ELR (cell line): ENCODE measurements around the gene TMEM198.

ENCODE experiments used
- DNase-seq: peaks from one replicate; pipeline ENCODE4 v3.0.0-alpha.2; 2015; ENCODE audit warnings: low read depth

TMEM198 gene

DNA sequence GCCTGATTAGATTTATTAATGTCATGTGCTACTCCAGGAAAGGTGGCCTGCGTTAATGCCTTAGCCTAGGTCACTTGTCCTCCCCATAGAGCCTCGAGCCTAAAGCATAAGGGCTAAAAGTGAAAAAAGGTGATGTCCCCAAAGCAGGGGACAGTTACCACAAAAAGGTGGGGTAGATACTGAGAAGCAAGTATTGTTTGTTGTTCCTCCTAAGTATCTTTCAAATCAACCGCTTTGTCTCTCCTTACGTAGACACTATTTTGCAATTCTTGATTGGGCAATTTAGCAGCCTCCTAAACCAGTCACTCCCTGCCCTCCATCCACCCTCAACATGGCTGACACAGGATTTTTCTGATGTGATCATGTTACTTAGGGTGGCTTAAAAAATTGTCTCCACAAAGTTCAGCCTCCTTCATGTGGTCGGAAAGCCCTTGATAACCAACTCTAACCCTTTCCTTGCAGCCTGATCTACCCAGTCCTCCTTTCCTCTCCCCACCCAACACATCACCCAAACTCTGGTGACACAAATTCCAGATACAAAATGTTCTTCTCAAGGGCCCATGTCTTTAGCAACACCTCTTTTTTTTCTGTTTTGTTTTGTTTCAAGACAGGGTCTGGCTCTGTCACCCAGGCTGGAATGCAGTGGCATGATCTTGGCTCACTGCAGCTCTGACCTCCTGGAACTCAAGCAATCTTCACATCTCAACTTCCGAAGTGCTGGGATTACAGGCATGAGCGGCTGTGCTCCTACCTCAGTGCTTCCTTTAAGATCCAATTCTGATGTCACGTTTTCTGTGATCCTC lies 35.2 kb downstream of the TMEM198 start:
- DNase-seq, result no peak

DNA sequence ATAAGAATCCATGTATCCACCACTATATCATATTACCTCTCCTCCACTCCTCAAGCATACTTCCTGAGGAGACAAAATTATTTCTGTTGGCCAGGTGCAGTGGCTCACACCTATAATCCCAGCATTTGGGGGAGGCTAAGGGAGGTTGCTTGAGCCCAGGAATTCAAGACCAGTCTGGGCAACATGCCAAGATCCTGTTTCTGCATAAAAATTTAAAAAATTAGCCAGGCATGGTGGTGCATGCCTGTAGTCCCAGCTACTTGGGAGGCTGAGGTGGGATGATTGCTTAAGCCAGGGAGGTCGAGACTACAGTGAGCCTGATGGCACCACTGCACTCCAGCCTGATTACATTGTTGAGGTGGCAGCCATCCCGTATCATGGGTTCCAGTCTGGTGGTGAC lies 37.5 kb downstream of the TMEM198 start:
- DNase-seq, result no peak

DNA sequence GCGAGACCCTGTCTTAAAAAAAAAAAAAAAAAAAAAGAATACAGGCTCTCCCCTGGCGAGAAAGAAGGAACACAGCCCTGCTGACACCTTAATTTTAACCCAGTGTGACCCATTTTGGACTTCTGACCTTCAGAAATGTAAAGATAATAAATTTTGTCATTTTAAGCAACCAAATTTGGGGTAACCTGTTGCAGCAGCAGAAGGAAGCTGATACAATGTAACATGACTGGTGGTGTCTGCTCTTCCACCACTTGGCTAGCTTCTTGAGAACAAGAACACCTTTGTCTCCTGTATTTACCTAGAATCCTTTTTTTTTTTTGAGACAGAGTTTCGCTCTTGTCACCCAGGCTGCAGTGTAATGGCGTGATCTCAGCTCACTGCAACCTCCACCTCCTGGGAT lies 47.3 kb downstream of the TMEM198 start:
- DNase-seq, result no peak

DNA sequence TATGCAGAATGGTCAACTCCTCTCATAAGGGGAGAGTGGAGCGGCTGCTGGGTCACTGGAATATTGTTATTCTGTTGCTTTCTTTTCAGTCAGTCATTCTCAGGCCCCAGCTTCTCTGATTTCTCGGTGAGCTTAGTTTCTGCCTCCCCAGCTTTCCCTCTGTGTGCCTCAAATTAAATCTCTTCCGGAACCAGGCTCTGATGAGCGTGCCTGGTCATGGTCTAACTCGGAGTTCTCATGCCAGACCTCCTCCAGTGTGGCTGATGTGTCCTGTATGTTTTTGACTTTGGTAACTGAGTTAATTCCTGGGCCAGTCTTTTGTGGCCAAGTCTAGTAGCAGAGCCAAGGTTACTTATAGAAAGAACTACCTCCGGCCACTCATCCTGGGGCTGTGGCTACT lies 48.9 kb downstream of the TMEM198 start:
- DNase-seq, result no peak

DNA sequence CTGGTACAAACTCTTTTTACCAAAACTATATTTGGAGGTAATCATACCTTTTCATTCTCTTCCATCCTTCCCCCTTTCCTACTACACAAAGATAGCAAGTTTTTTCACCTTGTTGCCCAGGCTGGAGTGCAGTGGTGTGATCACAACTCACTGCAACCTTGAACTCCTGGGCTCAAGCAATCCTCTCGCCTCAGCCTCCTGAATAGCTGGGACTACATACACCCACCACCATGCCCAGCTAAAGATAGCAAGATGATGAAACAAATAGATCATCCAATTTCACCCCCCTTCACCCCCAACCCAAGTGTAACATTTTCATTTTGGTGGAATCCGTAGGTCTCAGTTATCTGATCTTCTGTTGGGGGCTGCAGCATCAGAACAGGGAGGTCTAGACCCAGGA lies 49.3 kb downstream of the TMEM198 start:
- DNase-seq, result no peak

DNA sequence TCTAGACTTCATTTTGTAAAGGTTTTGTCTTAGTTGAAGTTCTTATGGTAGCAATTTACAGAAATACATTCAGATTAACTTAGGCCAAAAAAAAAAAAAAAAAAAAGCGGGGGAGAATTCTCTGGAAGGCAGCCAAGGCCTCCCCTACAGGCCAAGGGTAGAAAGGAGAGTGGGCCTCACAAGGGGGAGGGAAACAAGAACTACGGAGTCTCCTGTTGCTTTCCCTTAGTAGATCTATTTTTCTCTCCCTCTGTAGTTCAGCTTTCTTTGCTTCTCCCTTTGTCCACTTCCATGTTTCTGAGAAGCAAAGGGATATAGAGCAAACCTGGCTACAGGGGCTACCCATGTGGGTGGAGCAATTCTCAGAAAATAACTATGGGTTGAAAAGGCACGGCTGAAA lies 51.4 kb downstream of the TMEM198 start:
- peak; percentile 36 for DNase-seq

DNA sequence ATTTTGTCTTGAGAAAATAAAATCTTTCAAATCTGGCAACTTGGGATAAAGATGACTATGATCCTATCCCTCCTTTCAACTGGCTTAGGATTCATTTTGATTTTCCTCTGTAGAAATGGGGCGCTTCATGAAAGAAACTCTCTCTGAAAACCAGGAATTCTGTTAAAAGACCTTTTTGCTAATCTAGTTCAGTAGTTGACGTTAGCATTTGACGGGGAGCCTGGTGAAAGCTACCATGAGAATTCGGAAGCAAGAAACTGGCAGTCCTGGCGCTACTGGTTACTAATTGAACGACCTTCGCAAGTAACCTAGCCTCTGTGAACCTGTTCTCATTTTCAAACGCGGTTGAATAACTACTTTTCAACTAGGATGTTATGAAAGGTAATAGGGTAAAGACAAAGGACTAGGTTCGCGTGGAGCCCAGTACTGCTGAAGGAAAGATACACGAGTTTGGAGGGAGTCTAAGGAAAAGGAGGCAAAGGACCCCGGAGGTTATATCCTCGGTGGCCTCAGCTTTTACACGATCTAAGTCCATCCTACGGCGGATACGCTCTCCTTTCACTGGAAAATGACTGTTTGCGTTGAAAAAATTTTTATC lies 53.2 kb downstream of the TMEM198 start:
- no peak for DNase-seq

DNA sequence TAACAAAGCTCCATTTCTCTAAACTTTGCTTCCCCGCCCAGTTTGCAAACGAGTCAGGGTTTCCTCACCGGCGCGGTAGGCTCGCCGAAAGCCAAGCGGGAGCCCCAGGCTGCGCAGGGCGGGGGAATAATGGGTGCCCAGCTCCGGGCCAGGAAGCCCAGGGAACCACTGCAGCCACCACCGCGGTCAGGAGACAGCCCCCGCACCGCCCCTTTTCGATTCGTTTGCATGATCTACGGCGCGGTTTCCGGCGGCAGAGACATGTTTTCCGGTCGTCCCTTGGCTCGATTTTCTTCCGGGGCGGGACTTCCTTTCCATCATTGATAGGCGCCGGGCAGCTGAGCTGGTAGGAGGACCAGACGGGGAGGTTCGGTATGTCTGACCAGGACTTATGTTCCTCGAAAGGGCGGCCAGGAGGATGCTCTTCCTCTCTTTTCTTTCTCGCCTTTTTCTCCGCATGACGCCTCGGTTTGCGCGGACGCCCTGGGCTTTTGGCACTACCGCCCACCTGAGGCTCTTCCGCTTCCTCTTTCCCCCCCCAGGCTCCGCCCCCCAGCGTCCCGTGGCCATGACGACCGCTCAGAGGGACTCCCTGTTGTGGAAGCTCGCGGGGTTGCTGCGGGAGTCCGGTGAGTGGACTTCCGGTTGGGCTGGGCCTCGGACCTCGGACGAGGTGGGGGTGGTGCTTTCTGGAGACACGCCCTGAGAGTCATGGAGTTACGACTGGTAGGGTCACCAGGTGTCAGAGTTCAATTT lies 53.9 kb downstream of the TMEM198 start, which contains the start of gene STK11IP:
TSS of gene STK11IP (plus strand) at position 306 of the 756 bp plus-strand sequence. CDS start at position 569, 263 bp downstream.
- peak; percentile 99 for DNase-seq

DNA sequence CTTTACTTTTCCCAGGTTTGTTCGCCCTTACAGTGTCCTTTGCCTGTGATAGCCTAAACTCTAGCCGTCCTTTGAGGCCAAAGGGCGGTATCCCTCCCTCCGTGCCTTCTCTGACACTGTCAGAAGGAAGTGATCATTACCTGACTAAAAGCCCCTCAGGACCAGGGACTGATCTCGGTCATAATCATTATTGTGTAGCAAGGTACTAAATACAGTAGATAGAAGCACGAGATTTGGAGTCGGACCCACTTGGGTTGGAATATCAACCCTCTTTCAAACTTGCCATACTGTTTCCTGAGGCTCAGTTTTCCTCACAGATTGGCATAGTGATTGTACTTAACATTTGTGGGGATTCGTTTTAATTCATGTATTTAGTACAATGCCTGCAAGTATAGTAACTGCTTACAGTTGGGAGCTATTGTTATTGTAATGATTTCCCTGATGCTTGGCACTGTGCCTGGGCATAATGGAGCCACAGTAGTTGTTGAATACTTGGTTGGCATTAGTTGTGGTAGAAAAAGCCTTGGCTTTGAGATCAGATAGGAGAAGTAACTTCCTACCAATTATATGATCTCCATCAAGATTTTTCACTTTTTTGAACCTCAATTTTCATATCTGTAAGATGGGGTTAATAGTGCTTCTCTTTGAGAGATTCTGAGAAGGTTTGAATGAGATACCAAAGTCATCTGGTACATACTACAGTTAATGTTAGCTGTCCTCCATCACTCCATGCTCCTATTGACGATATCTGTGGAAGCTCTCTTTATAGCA lies 54.7 kb downstream of the TMEM198 start:
- DNase-seq, result no peak
